ENCODE measurements around the gene NEAT1.

Gene NEAT1

DNA sequence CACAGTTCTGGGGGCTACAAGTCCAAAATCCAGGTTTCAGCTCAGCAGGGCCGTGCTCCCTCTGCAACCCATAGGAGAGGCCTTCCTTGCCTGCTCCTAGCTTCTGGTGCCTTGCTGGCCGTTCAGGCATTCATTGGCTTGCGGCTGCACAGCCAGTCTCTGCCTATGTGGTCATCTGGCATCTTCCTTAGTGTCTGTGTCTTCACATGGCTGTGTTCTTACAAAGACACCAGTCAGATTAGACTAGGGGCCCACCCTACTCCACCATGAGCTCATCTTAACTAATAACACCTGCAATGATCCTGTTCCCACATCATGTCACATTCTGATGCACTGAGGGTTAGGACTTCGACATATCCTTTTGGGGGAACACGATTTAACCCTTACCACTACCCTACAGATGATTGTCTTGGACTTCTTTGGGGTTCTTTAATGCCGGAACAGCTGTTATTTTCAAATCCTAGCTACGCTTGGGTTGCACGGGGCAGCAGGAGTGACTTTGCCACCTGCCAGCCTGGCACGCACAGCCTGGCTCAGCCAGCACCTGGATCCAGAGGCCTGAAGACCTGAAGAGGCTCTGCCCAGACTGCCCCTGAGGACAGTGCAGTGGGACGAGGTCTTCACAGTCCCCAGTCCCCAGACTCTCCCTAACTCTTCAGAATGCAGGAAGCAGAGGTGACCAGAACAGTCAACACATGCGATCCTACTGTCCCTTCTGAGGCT, 7.7 kb upstream of the NEAT1 start:
- Histone ChIP-seq H3K27me3 (replicated peaks in 2 of 5; ENCODE audit: control insufficient read depth in 4 of 5, insufficient read depth in 5 of 5, low read length in 4 of 5) (no peaks in the 10 kb centered on the region), H3K9me3 (ENCODE audit: control extremely low read depth in 1 of 5, control insufficient read depth in 4 of 5, insufficient read depth in 2 of 5, low read depth in 1 of 5, low read length in 4 of 5) (no peaks in the 10 kb centered on the region), H3K4me3 (ENCODE audit: control insufficient read depth in 1 of 7, extremely low read depth in 1 of 7, insufficient read depth in 4 of 7, low read depth in 2 of 7, low read length in 6 of 7) (no peak overlapping the region), H3K4me1 (ENCODE audit: control extremely low read depth in 1 of 4, control insufficient read depth in 4 of 4, insufficient read depth in 4 of 4, low read length in 3 of 4) (peaks cover 5 to 46% (median 43%) of the 10 kb centered on the region in 4 experiments), H3K36me3 (ENCODE audit: control insufficient read depth in 4 of 4, insufficient read depth in 4 of 4, low read length in 3 of 4) (peaks cover 0 to 28% (median 22%) of the 10 kb centered on the region in 4 experiments), H3K27ac (ENCODE audit: insufficient read depth in 1 of 2, low read depth in 1 of 2, low read length in 2 of 2, poor library complexity in 1 of 2, severe bottlenecking in 2 of 2) (no peak overlapping the region)
- WGBS (ENCODE audit: insufficient coverage): 100% methylated on average over 11 of the region's 11 CpGs
- DNase-seq: no peak
- POLR2A ChIA-PET: interaction anchor here (1.3 to 17.4 kb wide), 4 partner anchors 11 to 89 kb away, joined by 4 to 747 read pairs (median 31); partner anchors contain the start of genes MALAT1 and NEAT1
- CTCF ChIA-PET: interaction anchor here (0.7 to 8.8 kb wide), 20 partner anchors 11 to 94 kb away, joined by 3 to 85 read pairs (median 7); partner anchors contain the start of genes DPF2, FRMD8, MALAT1 and SLC25A45

GRCh38 chr11:65415499-65416340, 6.9 kb upstream of the NEAT1 start:
- DNase-seq: no peak
- Histone ChIP-seq H3K36me3 (ENCODE audit: control insufficient read depth in 4 of 4, insufficient read depth in 4 of 4, low read length in 3 of 4) (peaks cover 0 to 26% (median 19%) of the 10 kb centered on the region in 4 experiments), H3K4me1 (ENCODE audit: control extremely low read depth in 1 of 4, control insufficient read depth in 4 of 4, insufficient read depth in 4 of 4, low read length in 3 of 4) (peaks cover 9 to 53% (median 51%) of the 10 kb centered on the region in 4 experiments), H3K4me3 (ENCODE audit: control insufficient read depth in 1 of 7, extremely low read depth in 1 of 7, insufficient read depth in 4 of 7, low read depth in 2 of 7, low read length in 6 of 7) (peak overlapping the region in 6 of 7 experiments; percentile 47 to 99 (median 70)), H3K27me3 (replicated peaks in 2 of 5; ENCODE audit: control insufficient read depth in 4 of 5, insufficient read depth in 5 of 5, low read length in 4 of 5) (no peaks in the 10 kb centered on the region), H3K9me3 (ENCODE audit: control extremely low read depth in 1 of 5, control insufficient read depth in 4 of 5, insufficient read depth in 2 of 5, low read depth in 1 of 5, low read length in 4 of 5) (no peaks in the 10 kb centered on the region), H3K27ac (ENCODE audit: insufficient read depth in 1 of 2, low read depth in 1 of 2, low read length in 2 of 2, poor library complexity in 1 of 2, severe bottlenecking in 2 of 2) (peak overlapping the region in 1 of 2 experiments; percentile 100)
- ChIA-PET POLR2A (interaction anchor here (0.6 to 17.4 kb wide), 11 partner anchors 9 to 88 kb away, joined by 3 to 747 read pairs (median 4); partner anchors contain the start of genes MALAT1, NEAT1 and SLC25A45), CTCF (interaction anchor here (0.7 to 8.8 kb wide), 27 partner anchors 10 to 93 kb away, joined by 3 to 85 read pairs (median 7); partner anchors contain the start of genes FRMD8, MALAT1 and SLC25A45)
- 79% methylated on average over 10 of the region's 11 CpGs for WGBS (ENCODE audit: insufficient coverage)

- POLR2A ChIA-PET: interaction anchor here (0.6 to 17.4 kb wide), 9 partner anchors 9 to 87 kb away, joined by 3 to 747 read pairs (median 4); partner anchors contain the start of genes MALAT1, NEAT1 and SLC25A45
- Histone ChIP-seq H3K4me3 (ENCODE audit: control insufficient read depth in 1 of 7, extremely low read depth in 1 of 7, insufficient read depth in 4 of 7, low read depth in 2 of 7, low read length in 6 of 7) (peak overlapping the region; percentile 18 to 99 (median 64)), H3K4me1 (ENCODE audit: control extremely low read depth in 1 of 4, control insufficient read depth in 4 of 4, insufficient read depth in 4 of 4, low read length in 3 of 4) (peaks cover 9 to 60% (median 58%) of the 10 kb centered on the region in 4 experiments), H3K27me3 (replicated peaks in 2 of 5; ENCODE audit: control insufficient read depth in 4 of 5, insufficient read depth in 5 of 5, low read length in 4 of 5) (no peaks in the 10 kb centered on the region), H3K36me3 (ENCODE audit: control insufficient read depth in 4 of 4, insufficient read depth in 4 of 4, low read length in 3 of 4) (peaks cover 0 to 20% (median 13%) of the 10 kb centered on the region in 4 experiments), H3K27ac (ENCODE audit: insufficient read depth in 1 of 2, low read depth in 1 of 2, low read length in 2 of 2, poor library complexity in 1 of 2, severe bottlenecking in 2 of 2) (peak overlapping the region in 1 of 2 experiments; percentile 100), H3K9me3 (ENCODE audit: control extremely low read depth in 1 of 5, control insufficient read depth in 4 of 5, insufficient read depth in 2 of 5, low read depth in 1 of 5, low read length in 4 of 5) (no peaks in the 10 kb centered on the region)
- peak; percentile 78 to 88 (median 86) for DNase-seq
- 3% methylated on average over 17 of the region's 18 CpGs for WGBS (ENCODE audit: insufficient coverage)
- CTCF ChIA-PET: interaction anchor here (0.6 to 8.8 kb wide), 29 partner anchors 9 to 100 kb away, joined by 3 to 85 read pairs (median 7); partner anchors contain the start of genes FRMD8, MALAT1 and SLC25A45
Observed at GRCh38 chr11:65416341-65416824, 6.2 kb upstream of the NEAT1 start.

GRCh38 chr11:65416841-65417701, 5.5 kb upstream of the NEAT1 start:
- DNase-seq: peak in 1 of 3 donors; percentile 50
- Histone ChIP-seq H3K36me3 (ENCODE audit: control insufficient read depth in 4 of 4, insufficient read depth in 4 of 4, low read length in 3 of 4) (peaks cover 0 to 13% (median 7%) of the 10 kb centered on the region in 4 experiments), H3K27me3 (replicated peaks in 2 of 5; ENCODE audit: control insufficient read depth in 4 of 5, insufficient read depth in 5 of 5, low read length in 4 of 5) (no peaks in the 10 kb centered on the region), H3K4me3 (ENCODE audit: control insufficient read depth in 1 of 7, extremely low read depth in 1 of 7, insufficient read depth in 4 of 7, low read depth in 2 of 7, low read length in 6 of 7) (peak overlapping the region in 6 of 7 experiments; percentile 20 to 99 (median 70)), H3K4me1 (ENCODE audit: control extremely low read depth in 1 of 4, control insufficient read depth in 4 of 4, insufficient read depth in 4 of 4, low read length in 3 of 4) (peaks cover 9 to 66% (median 64%) of the 10 kb centered on the region in 4 experiments), H3K27ac (ENCODE audit: insufficient read depth in 1 of 2, low read depth in 1 of 2, low read length in 2 of 2, poor library complexity in 1 of 2, severe bottlenecking in 2 of 2) (peak overlapping the region; percentile 99 to 100), H3K9me3 (ENCODE audit: control extremely low read depth in 1 of 5, control insufficient read depth in 4 of 5, insufficient read depth in 2 of 5, low read depth in 1 of 5, low read length in 4 of 5) (no peaks in the 10 kb centered on the region)
- ChIA-PET POLR2A (interaction anchor here (0.6 to 17.4 kb wide), 9 partner anchors 9 to 86 kb away, joined by 3 to 747 read pairs (median 4); partner anchors contain the start of genes MALAT1, NEAT1 and SLC25A45), CTCF (interaction anchor here (0.6 to 8.8 kb wide), 29 partner anchors 9 to 100 kb away, joined by 3 to 85 read pairs (median 5); partner anchors contain the start of genes FRMD8, MALAT1, SLC25A45 and TIGD3)
- 22% methylated on average over 10 of the region's 14 CpGs for WGBS (ENCODE audit: insufficient coverage)

DNA sequence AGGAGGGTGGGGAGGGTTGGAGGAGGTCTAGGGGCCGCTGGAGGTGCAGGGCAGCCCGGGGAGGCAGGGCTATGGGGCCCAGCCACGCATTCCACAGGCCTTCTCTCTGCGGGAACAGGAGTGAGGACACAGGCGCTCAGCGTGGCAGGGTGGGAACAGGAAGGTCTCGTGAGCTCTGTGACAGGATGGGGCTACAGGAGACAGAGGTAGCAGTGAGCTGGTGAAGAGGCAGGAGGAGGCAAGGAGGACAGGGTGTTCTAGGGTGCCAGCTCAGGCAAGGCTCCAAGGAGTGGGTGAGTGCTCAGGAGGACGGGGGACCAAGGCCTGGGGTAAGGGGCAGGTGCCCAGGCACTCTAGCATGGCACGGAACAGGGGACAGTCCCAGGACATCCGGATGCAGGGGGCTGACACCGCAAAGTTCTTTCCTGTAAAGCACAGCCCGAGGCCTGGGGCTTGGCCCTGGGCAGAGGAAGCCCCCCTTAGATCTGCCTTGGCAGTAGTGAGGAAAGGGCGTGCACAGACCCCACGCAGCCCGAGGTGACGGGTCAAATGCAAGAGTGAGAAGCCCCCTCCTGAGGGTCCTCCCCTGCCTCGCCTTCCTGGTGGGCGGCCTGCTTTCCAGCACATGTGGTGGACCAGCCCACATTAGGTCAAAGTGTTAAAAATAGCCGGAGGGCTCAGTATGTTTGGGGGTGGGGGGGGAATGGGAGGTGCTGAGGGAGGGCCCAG, 4.7 kb upstream of the NEAT1 start:
- DNase-seq: peak in 2 of 3 donors; percentile 69 to 76
- Histone ChIP-seq H3K9me3 (ENCODE audit: control extremely low read depth in 1 of 5, control insufficient read depth in 4 of 5, insufficient read depth in 2 of 5, low read depth in 1 of 5, low read length in 4 of 5) (no peaks in the 10 kb centered on the region), H3K27ac (ENCODE audit: insufficient read depth in 1 of 2, low read depth in 1 of 2, low read length in 2 of 2, poor library complexity in 1 of 2, severe bottlenecking in 2 of 2) (peak overlapping the region; percentile 99 to 100), H3K4me3 (ENCODE audit: control insufficient read depth in 1 of 7, extremely low read depth in 1 of 7, insufficient read depth in 4 of 7, low read depth in 2 of 7, low read length in 6 of 7) (peak overlapping the region in 6 of 7 experiments; percentile 20 to 99 (median 77)), H3K4me1 (ENCODE audit: control extremely low read depth in 1 of 4, control insufficient read depth in 4 of 4, insufficient read depth in 4 of 4, low read length in 3 of 4) (peaks cover 9 to 66% (median 64%) of the 10 kb centered on the region in 4 experiments), H3K36me3 (ENCODE audit: control insufficient read depth in 4 of 4, insufficient read depth in 4 of 4, low read length in 3 of 4) (peaks cover 0 to 8% (median 5%) of the 10 kb centered on the region in 4 experiments), H3K27me3 (replicated peaks in 2 of 5; ENCODE audit: control insufficient read depth in 4 of 5, insufficient read depth in 5 of 5, low read length in 4 of 5) (no peaks in the 10 kb centered on the region)
- POLR2A ChIA-PET: interaction anchor here (0.6 to 17.4 kb wide), 14 partner anchors 8 to 176 kb away, joined by 3 to 747 read pairs (median 14); partner anchors contain the start of genes MALAT1, NEAT1 and SLC25A45
- 2% methylated on average over 15 of the region's 19 CpGs for WGBS (ENCODE audit: insufficient coverage)
- CTCF ChIA-PET: interaction anchor here (0.9 to 8.8 kb wide), 15 partner anchors 8 to 91 kb away, joined by 3 to 85 read pairs (median 9); partner anchors contain the start of gene SLC25A45

Data from common myeloid progenitor, CD34-positive (primary cell).